HEK293 (cell line): Measurements from ENCODE around the gene SNX5.

Experiments used
- HOXC10 ChIP-seq: sonication (generic); formaldehyde crosslinking; IDR thresholded peaks from 2 replicates; pipeline ENCODE4 v1.8.1; 2023; ENCODE audit warnings: mild to moderate bottlenecking, missing genetic modification reagents
- HOXD13 ChIP-seq: sonication (generic); formaldehyde crosslinking; IDR thresholded peaks from 2 replicates; pipeline ENCODE4 v1.8.0; 2022; ENCODE audit warnings: missing genetic modification reagents, borderline replicate concordance
- KLF8 ChIP-seq: fragments of 450-650 bp; formaldehyde crosslinking; IDR thresholded peaks from 2 replicates; pipeline ENCODE4 v1.5.1; 2016; ENCODE audit warnings: missing biosample characterization, missing genetic modification characterization
- MEIS1 ChIP-seq: sonication (generic); formaldehyde crosslinking; IDR thresholded peaks from 2 replicates; pipeline ENCODE4 v1.8.1; 2022; ENCODE audit warnings: missing genetic modification reagents, mild to moderate bottlenecking, borderline replicate concordance
- MZF1 ChIP-seq: fragments of 450-650 bp; formaldehyde crosslinking; IDR thresholded peaks from 2 replicates; pipeline ENCODE4 v1.5.1; 2017; ENCODE audit warnings: missing biosample characterization, missing genetic modification characterization, borderline replicate concordance
- PRDM1 ChIP-seq: fragments of 450-650 bp; formaldehyde crosslinking; IDR thresholded peaks from 2 replicates; pipeline ENCODE4; 2016; ENCODE audit warnings: missing biosample characterization, missing genetic modification characterization
- RBAK ChIP-seq: fragments of 450-650 bp; formaldehyde crosslinking; IDR thresholded peaks from 2 replicates; pipeline ENCODE4 v1.5.1; 2016; ENCODE audit warnings: missing biosample characterization, missing genetic modification characterization
- SCRT1 ChIP-seq: fragments of 450-650 bp; formaldehyde crosslinking; IDR thresholded peaks from 2 replicates; pipeline ENCODE4 v1.5.1; 2016; ENCODE audit warnings: missing biosample characterization, missing genetic modification characterization, borderline replicate concordance
- SP3 ChIP-seq: fragments of 450-650 bp; formaldehyde crosslinking; IDR thresholded peaks from 2 replicates; pipeline ENCODE4 v1.5.1; 2016; ENCODE audit warnings: missing biosample characterization, missing genetic modification characterization
- ZBTB44 ChIP-seq: fragments of 450-650 bp; IDR thresholded peaks from 2 replicates; pipeline ENCODE4 v1.5.1; 2018; ENCODE audit warnings: missing biosample characterization, mild to moderate bottlenecking, missing genetic modification characterization
- ZBTB49 ChIP-seq: fragments of 450-650 bp; formaldehyde crosslinking; IDR thresholded peaks from 2 replicates; pipeline ENCODE4 v1.5.1; 2016; ENCODE audit warnings: missing biosample characterization, missing genetic modification characterization, low read depth
- ZBTB8A ChIP-seq: fragments of 450-650 bp; formaldehyde crosslinking; IDR thresholded peaks from 2 replicates; pipeline ENCODE4 v1.5.1; 2016; ENCODE audit warnings: missing biosample characterization, missing genetic modification characterization
- ZFP3 ChIP-seq: fragments of 450-650 bp; formaldehyde crosslinking; IDR thresholded peaks from 2 replicates; pipeline ENCODE4 v1.5.1; 2016; ENCODE audit warnings: low read depth, missing biosample characterization, missing genetic modification characterization
- ZNF10 ChIP-seq: fragments of 450-650 bp; formaldehyde crosslinking; IDR thresholded peaks from 2 replicates; pipeline ENCODE4 v1.5.1; 2017; ENCODE audit warnings: missing biosample characterization, missing genetic modification characterization
- ZNF175 ChIP-seq: fragments of 450-650 bp; formaldehyde crosslinking; IDR thresholded peaks from 2 replicates; pipeline ENCODE4 v1.5.1; 2016; ENCODE audit warnings: missing biosample characterization, missing genetic modification characterization
- ZNF2 ChIP-seq: fragments of 450-650 bp; formaldehyde crosslinking; IDR thresholded peaks from 2 replicates; pipeline ENCODE4 v1.5.1; 2016; ENCODE audit warnings: missing biosample characterization, missing genetic modification characterization
- ZNF211 ChIP-seq: fragments of 450-650 bp; formaldehyde crosslinking; IDR thresholded peaks from 2 replicates; pipeline ENCODE4 v1.5.1; 2016; ENCODE audit warnings: low read depth, missing biosample characterization, missing genetic modification characterization
- ZNF23 ChIP-seq: fragments of 450-650 bp; formaldehyde crosslinking; IDR thresholded peaks from 2 replicates; pipeline ENCODE4 v1.5.1; 2016; ENCODE audit warnings: missing biosample characterization, missing genetic modification characterization, borderline replicate concordance
- ZNF248 ChIP-seq: fragments of 450-650 bp; formaldehyde crosslinking; IDR thresholded peaks from 2 replicates; pipeline ENCODE4 v1.5.1; 2017; ENCODE audit warnings: missing biosample characterization, missing genetic modification characterization
- ZNF280D ChIP-seq: fragments of 450-650 bp; formaldehyde crosslinking; IDR thresholded peaks from 2 replicates; pipeline ENCODE4 v1.5.1; 2016; ENCODE audit warnings: missing biosample characterization, missing genetic modification characterization
- ZNF311 ChIP-seq: fragments of 450-650 bp; formaldehyde crosslinking; IDR thresholded peaks from 2 replicates; pipeline ENCODE4 v1.5.1; 2017; ENCODE audit warnings: missing biosample characterization, missing genetic modification characterization, borderline replicate concordance
- ZNF391 ChIP-seq: fragments of 450-650 bp; formaldehyde crosslinking; IDR thresholded peaks from 2 replicates; pipeline ENCODE4 v1.5.1; 2016; ENCODE audit warnings: low read depth, missing biosample characterization, missing genetic modification characterization, borderline replicate concordance
- ZNF423 ChIP-seq: fragments of 450-650 bp; formaldehyde crosslinking; IDR thresholded peaks from 2 replicates; pipeline ENCODE4 v1.5.1; 2016; ENCODE audit warnings: missing biosample characterization, missing genetic modification characterization
- ZNF426 ChIP-seq: fragments of 450-650 bp; formaldehyde crosslinking; IDR thresholded peaks from 2 replicates; pipeline ENCODE4 v1.5.1; 2017; ENCODE audit warnings: missing biosample characterization, missing genetic modification characterization, mild to moderate bottlenecking, inconsistent platforms, moderate library complexity
- ZNF48 ChIP-seq: fragments of 450-650 bp; formaldehyde crosslinking; IDR thresholded peaks from 2 replicates; pipeline ENCODE4 v1.5.1; 2016; ENCODE audit warnings: missing biosample characterization, missing genetic modification characterization
- ZNF510 ChIP-seq: fragments of 450-650 bp; formaldehyde crosslinking; IDR thresholded peaks from 2 replicates; pipeline ENCODE4 v1.5.1; 2018; ENCODE audit warnings: mild to moderate bottlenecking, missing genetic modification characterization, missing biosample characterization; ENCODE audit not compliant: insufficient replicate concordance
- ZNF529 ChIP-seq: fragments of 450-650 bp; formaldehyde crosslinking; IDR thresholded peaks from 2 replicates; pipeline ENCODE4 v1.5.1; 2017; ENCODE audit warnings: missing genetic modification characterization, missing biosample characterization; ENCODE audit not compliant: insufficient replicate concordance
- ZNF530 ChIP-seq: fragments of 450-650 bp; formaldehyde crosslinking; IDR thresholded peaks from 2 replicates; pipeline ENCODE4 v1.5.1; 2016; ENCODE audit warnings: low read depth, missing biosample characterization, missing genetic modification characterization
- ZNF561 ChIP-seq: fragments of 450-650 bp; IDR thresholded peaks from 2 replicates; pipeline ENCODE4 v1.5.1; 2018; ENCODE audit warnings: missing biosample characterization, missing genetic modification characterization, borderline replicate concordance
- ZNF654 ChIP-seq: fragments of 450-650 bp; formaldehyde crosslinking; IDR thresholded peaks from 2 replicates; pipeline ENCODE4 v1.5.1; 2016; ENCODE audit warnings: low read depth, missing biosample characterization, missing genetic modification characterization
- ZNF658 ChIP-seq: fragments of 450-650 bp; formaldehyde crosslinking; IDR thresholded peaks from 2 replicates; pipeline ENCODE4; 2016; ENCODE audit warnings: missing biosample characterization, missing genetic modification characterization
- ZNF660 ChIP-seq: fragments of 450-650 bp; IDR thresholded peaks from 2 replicates; pipeline ENCODE4 v1.5.1; 2018; ENCODE audit warnings: missing biosample characterization, mild to moderate bottlenecking, missing genetic modification characterization
- ZNF677 ChIP-seq: fragments of 450-650 bp; IDR thresholded peaks from 2 replicates; pipeline ENCODE4 v1.5.0; 2018; ENCODE audit warnings: missing biosample characterization, mild to moderate bottlenecking, missing genetic modification characterization, moderate library complexity
- ZNF768 ChIP-seq: fragments of 450-650 bp; formaldehyde crosslinking; IDR thresholded peaks from 2 replicates; pipeline ENCODE4 v1.5.1; 2018; ENCODE audit warnings: missing biosample characterization, mild to moderate bottlenecking, missing genetic modification characterization
- ZNF830 ChIP-seq: fragments of 450-650 bp; IDR thresholded peaks from 2 replicates; pipeline ENCODE4 v1.5.0; 2018; ENCODE audit warnings: missing biosample characterization, missing genetic modification characterization, low read depth, mild to moderate bottlenecking, moderate library complexity

SNX5 gene

GRCh38 chr20:17968366-17969277, at the start of gene SNX5, which contains the start of gene MGME1 (continued):
- TF ChIP-seq ZNF48 (tag by site-specific recombination) (no peak), ZNF510 (tag by site-specific recombination) (no peak), HOXD13 (CRISPR knock-in tag) (no peak), ZFP3 (no peak), SP3 (tag by site-specific recombination) (peak; percentile 77), ZNF248 (tag by site-specific recombination) (no peak), ZNF830 (no peak), ZNF311 (no peak), ZNF530 (tag by site-specific recombination) (no peak), RBAK (tag by site-specific recombination) (no peak), KLF8 (tag by site-specific recombination) (peak; percentile 80), ZNF2 (tag by site-specific recombination) (peak; percentile 75), ZNF211 (tag by site-specific recombination) (no peak), MZF1 (tag by site-specific recombination) (no peak), ZNF654 (tag by site-specific recombination) (no peak), ZNF423 (tag by site-specific recombination) (no peak), ZNF660 (tag by site-specific recombination) (no peak), MEIS1 (CRISPR knock-in tag) (no peak), ZNF658 (tag by site-specific recombination) (no peak), ZBTB8A (peak; percentile 61), ZNF10 (no peak), ZNF768 (tag by site-specific recombination) (no peak), ZBTB49 (tag by site-specific recombination) (no peak), ZNF23 (tag by site-specific recombination) (no peak), PRDM1 (tag by site-specific recombination) (peak; percentile 6; the same call in 1 of the 2 replicates), ZNF529 (tag by site-specific recombination) (no peak), ZNF561 (no peak), ZNF280D (no peak; the same call in 1 of the 2 replicates), HOXC10 (CRISPR knock-in tag) (peak; percentile 95; the same call in 1 of the 2 replicates), ZNF175 (tag by site-specific recombination) (no peak), ZNF677 (tag by site-specific recombination) (no peak), ZNF426 (no peak), ZBTB44 (tag by site-specific recombination) (no peak), SCRT1 (tag by site-specific recombination) (no peak), ZNF391 (tag by site-specific recombination) (peak; percentile 39; the same call in 1 of the 2 replicates)
